CD4-positive, alpha-beta T cell treated with Interleukin-15 for 1 hour (primary cell): ENCODE results near the gene CHID1.

ENCODE experiments used
- DNase-seq: peaks from one replicate; pipeline ENCODE4 v3.0.0-alpha.2; 2020

Gene CHID1

DNA sequence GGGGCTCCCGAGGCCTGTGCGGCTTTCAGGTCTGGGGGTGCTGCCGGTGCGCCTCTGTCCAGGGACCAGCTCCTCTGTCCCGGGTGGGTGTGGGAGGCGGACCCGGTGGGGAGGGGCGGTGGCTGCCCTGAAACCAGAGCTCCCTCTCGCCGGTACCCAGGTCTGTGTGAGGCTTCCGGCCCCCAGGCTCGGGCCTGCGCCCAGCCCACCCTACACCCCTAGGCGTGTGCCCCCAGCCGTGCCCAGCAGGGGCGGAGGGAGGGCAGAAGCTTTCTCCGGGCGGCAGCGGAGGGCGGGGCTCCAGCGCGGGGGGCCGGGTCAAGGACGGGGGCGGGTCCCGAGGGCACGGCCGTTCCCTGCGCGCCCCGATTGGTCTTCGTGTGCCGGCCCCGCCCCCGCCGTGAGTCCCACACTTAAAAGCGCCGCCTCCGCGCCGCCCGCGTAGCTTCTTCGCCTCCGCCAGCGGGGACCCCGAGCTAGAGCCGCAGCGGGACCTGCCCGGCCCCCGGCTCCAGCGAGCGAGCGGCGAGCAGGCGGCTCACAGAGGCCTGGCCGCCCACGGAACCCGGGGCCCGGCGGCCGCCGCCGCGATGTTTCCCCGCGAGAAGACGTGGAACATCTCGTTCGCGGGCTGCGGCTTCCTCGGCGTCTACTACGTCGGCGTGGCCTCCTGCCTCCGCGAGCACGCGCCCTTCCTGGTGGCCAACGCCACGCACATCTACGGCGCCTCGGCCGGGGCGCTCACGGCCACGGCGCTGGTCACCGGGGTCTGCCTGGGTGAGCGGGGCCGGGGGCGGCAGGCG, 91.3 kb downstream of the CHID1 start:
- peak; percentile 92 for DNase-seq

DNA sequence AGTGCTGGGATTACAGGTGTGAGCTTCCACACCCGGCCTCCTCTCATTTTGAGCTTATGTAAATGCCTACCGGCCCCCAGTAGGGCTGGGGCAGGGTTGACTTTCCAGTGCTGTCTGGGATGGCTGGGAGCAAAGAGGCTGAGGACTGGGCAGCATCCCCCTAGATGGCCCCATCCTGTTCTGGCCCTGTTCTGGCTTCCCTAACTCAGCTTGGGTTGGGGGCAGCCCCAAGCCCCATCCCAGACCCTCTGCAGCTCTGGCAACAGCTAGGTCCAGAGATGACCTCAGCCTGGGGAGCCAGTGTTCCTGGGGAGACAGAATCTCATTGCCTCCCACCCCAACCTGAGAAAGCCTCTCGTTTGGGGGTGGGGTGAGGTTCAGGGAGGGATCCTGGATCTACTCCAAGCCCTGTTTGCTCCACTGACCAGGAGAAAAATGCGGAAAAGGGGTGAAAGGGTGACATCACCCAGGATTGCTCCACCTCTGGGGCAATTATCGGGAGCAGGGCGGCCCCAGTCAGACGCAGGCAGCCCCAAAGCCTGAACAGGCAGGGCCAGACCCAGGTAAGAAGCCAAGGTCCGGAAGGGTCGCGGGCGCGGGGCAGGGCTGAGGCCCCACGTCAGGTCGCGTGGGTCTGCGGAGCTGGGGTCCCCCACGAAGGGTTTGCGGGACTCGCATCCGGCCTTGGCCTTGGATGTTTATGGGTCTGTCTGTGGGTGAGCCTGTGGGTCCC, 92.0 kb downstream of the CHID1 start, which contains the start of gene PNPLA2:
TSS of gene PNPLA2 (plus strand) at position 519 of the 733 bp plus-strand sequence. CDS start 805 bp downstream, outside the sequence.
- no peak for DNase-seq
